HCT116 (cell line): ENCODE results near the gene NCOA1.

Source experiments
- ATF3 ChIP-seq: IDR thresholded peaks from 2 replicates; pipeline ENCODE4 v1.6.1; 2012
- CEBPB ChIP-seq: IDR thresholded peaks from 2 replicates; pipeline ENCODE4 v1.6.1; 2012; ENCODE audit warnings: low read depth
- CTCF ChIP-seq, 3 experiments: fragments of 200-600 bp in 1 of 3; sonication (generic) in 1 of 3; IDR thresholded peaks in 2 of 3; conservative IDR thresholded peaks in 1 of 3; 2 replicates each; pipeline ENCODE4 v1.5.1; 2012 to 2017; ENCODE audit warnings: low read depth in 2 of 3, low read length in 2 of 3, antibody characterized with exemption in 1 of 3, borderline replicate concordance in 1 of 3, control low read depth in 1 of 3, mild to moderate bottlenecking in 1 of 3, mixed read lengths in 1 of 3, mixed run types in 1 of 3, moderate library complexity in 1 of 3; ENCODE audit not compliant: insufficient read depth in 1 of 3
- EZH2 ChIP-seq: fragments of 200-600 bp; sonication (generic); IDR thresholded peaks from 2 replicates; pipeline ENCODE4 v1.6.1; 2017; ENCODE audit warnings: antibody characterized with exemption, mixed run types
- JUND ChIP-seq: IDR thresholded peaks from 2 replicates; pipeline ENCODE4 v1.6.1; 2012
- MAX ChIP-seq: IDR thresholded peaks from 2 replicates; pipeline ENCODE4 v1.6.1; 2012
- POLR2A ChIP-seq: IDR thresholded peaks from 2 replicates; pipeline ENCODE4 v1.7.0; 2011; ENCODE audit warnings: borderline replicate concordance; ENCODE audit not compliant: insufficient read depth, insufficient read length; ENCODE audit errors: extremely low read depth
- POLR2AphosphoS5 ChIP-seq: IDR thresholded peaks from 2 replicates; pipeline ENCODE4 v1.6.1; 2011; ENCODE audit warnings: mild to moderate bottlenecking, low read depth, low read length, moderate library complexity
- RAD21 ChIP-seq: IDR thresholded peaks from 2 replicates; pipeline ENCODE4 v1.6.1; 2012; ENCODE audit warnings: low read depth, mild to moderate bottlenecking
- TCF7L2 ChIP-seq: IDR thresholded peaks from 2 replicates; pipeline ENCODE4 v1.7.0; 2011; ENCODE audit warnings: borderline replicate concordance, inconsistent platforms; ENCODE audit not compliant: insufficient read depth, insufficient read length; ENCODE audit errors: extremely low read depth
- YY1 ChIP-seq: IDR thresholded peaks from 2 replicates; pipeline ENCODE4 v1.6.1; 2011; ENCODE audit warnings: low read length, low read depth, moderate library complexity, mild to moderate bottlenecking; ENCODE audit not compliant: insufficient replicate concordance; ENCODE audit errors: extremely low read depth

GRCh38 chr2:24621779-24622538 is 130.9 kb downstream of the NCOA1 start:
- TF ChIP-seq CTCF (IDR thresholded peaks at IDR 0.05 in 2 of 3, conservative IDR thresholded peaks at IDR 0.05 in 1 of 3; ENCODE audit: borderline replicate concordance in 1 of 3, insufficient read depth in 1 of 3, low read depth in 2 of 3, low read length in 2 of 3) (no peak), MAX (no peak), TCF7L2 (no peak), POLR2AphosphoS5 (no peak), EZH2 (no peak), RAD21 (no peak), POLR2A (no peak), JUND (no peak), CEBPB (no peak), ATF3 (no peak), YY1 (no peak)
